GM12878 (cell line): ENCODE measurements around the gene CLRN3. TPM values are rescaled to one million over a fixed set of nuclear protein-coding genes. Genes with fewer than 3 reads are reported as not detected.

Experiments
- ATAC-seq: fragments of 200-7000 bp; cut with Tn5 transposase; 3 replicates; pipeline ENCODE4 v1.9.1; 2020; ENCODE audit warnings: mild to moderate bottlenecking, moderate library complexity
- BruUV-seq: library from RNA; stranded (reverse); fragments of 400-500 nt; replicated peaks from 2 replicates; lab custom pipeline; 2021; lab: Mats Ljungman, UMichigan
- CTCF ChIA-PET: fragments of 300-600 bp; sonication (Branson Sonifier 250); formaldehyde crosslinking; extraction: SDS; loops from one replicate; lab custom pipeline; 2021; ENCODE audit warnings: inconsistent platforms; lab: Yijun Ruan, JAX
- POLR2A ChIA-PET: fragments of 350-600 bp; formaldehyde crosslinking; extraction: SDS; loops from one replicate; lab custom pipeline; 2021; ENCODE audit warnings: inconsistent platforms; lab: Charles Lee
- RAD21 ChIA-PET: fragments of 300-600 bp; sonication (Branson Sonifier 250); formaldehyde crosslinking; loops from one replicate; lab custom pipeline; 2023; ENCODE audit warnings: antibody characterized with exemption; ENCODE audit not compliant: unreplicated experiment; lab: Charles Lee
- SMC1A ChIA-PET: fragments of 300-600 bp; sonication (Branson Sonifier 250); formaldehyde crosslinking; loops from one replicate; lab custom pipeline; 2023; ENCODE audit not compliant: unreplicated experiment, uncharacterized antibody; lab: Charles Lee
- DNase-seq: peaks from one replicate; pipeline ENCODE4 v3.0.0-alpha.2; 2011; ENCODE audit warnings: low read depth, low spot score
- FAIRE-seq: peaks from 3 replicates; lab custom pipeline; 2011; peaks lifted over from hg19 to GRCh38; lab: Jason Lieb, UNC
- H2AFZ ChIP-seq: 2 replicates; pipeline ENCODE4 v1.6.0; 2011; ENCODE audit warnings: low read depth, low read length, control low read depth; ENCODE audit not compliant: control insufficient read depth
- H3K27ac ChIP-seq: 2 replicates; pipeline ENCODE4 v1.5.1; 2011; ENCODE audit warnings: control low read depth; ENCODE audit not compliant: control insufficient read depth, insufficient read depth
- H3K27me3 ChIP-seq, 2 experiments: replicated peaks in 1 of 2; 2 replicates each; pipeline versions ENCODE4 v1.6.0 to v1.6.1; 2011; ENCODE audit warnings: low read length in 1 of 2; ENCODE audit not compliant: control insufficient read depth in 2 of 2, insufficient read depth in 2 of 2
- H3K36me3 ChIP-seq, 2 experiments: 2 replicates each; pipeline ENCODE4 v1.5.1; 2011; ENCODE audit warnings: low read length in 1 of 2; ENCODE audit not compliant: control insufficient read depth in 2 of 2, insufficient read depth in 2 of 2
- H3K4me1 ChIP-seq: 2 replicates; pipeline ENCODE4 v1.6.1; 2011; ENCODE audit warnings: mild to moderate bottlenecking, low read length, moderate library complexity, mixed read lengths; ENCODE audit not compliant: control insufficient read depth, insufficient read depth
- H3K4me2 ChIP-seq: 2 replicates; pipeline ENCODE4 v1.6.0; 2011; ENCODE audit warnings: control low read depth; ENCODE audit not compliant: control insufficient read depth, insufficient read depth
- H3K4me3 ChIP-seq: fragments of 200-600 bp; sonication (generic); 2 replicates; pipeline ENCODE4 v1.5.1; 2016
- H3K79me2 ChIP-seq: 2 replicates; pipeline ENCODE4 v1.6.0; 2011; ENCODE audit warnings: low read length; ENCODE audit not compliant: control insufficient read depth, insufficient read depth
- H3K9ac ChIP-seq: 2 replicates; pipeline ENCODE4 v1.8.0; 2011; ENCODE audit warnings: low read length, control low read depth, mixed read lengths; ENCODE audit not compliant: control insufficient read depth, insufficient read depth
- H3K9me3 ChIP-seq: replicated peaks from 3 replicates; pipeline ENCODE4 v1.5.1; 2011; ENCODE audit warnings: mild to moderate bottlenecking, low read length; ENCODE audit not compliant: control insufficient read depth, insufficient read depth
- H4K20me1 ChIP-seq: 2 replicates; pipeline ENCODE4 v1.6.0; 2011; ENCODE audit not compliant: control insufficient read depth, insufficient read depth
- BCL11A ChIP-seq: IDR thresholded peaks from 2 replicates; pipeline ENCODE4 v1.6.1; 2011; ENCODE audit warnings: low read depth, low read length
- CBX5 ChIP-seq: sonication (generic); IDR thresholded peaks from 2 replicates; pipeline ENCODE4 v1.6.1; 2016; ENCODE audit warnings: low read depth, moderate library complexity, mild to moderate bottlenecking, inconsistent platforms
- CHD2 ChIP-seq: IDR thresholded peaks from 2 replicates; pipeline ENCODE4 v1.6.1; 2011; ENCODE audit warnings: low read depth, low read length, improper control_type of control experiment, borderline replicate concordance
- HDGF ChIP-seq: fragments of 450-650 bp; IDR thresholded peaks from 2 replicates; pipeline ENCODE4 v1.6.1; 2016; ENCODE audit warnings: antibody characterized with exemption
- IKZF2 ChIP-seq, 2 experiments: fragments of 450-650 bp; IDR thresholded peaks; 2 replicates each; pipeline ENCODE4 v1.6.1; 2017; ENCODE audit warnings: mild to moderate bottlenecking in 2 of 2, moderate library complexity in 2 of 2
- KLF5 ChIP-seq: fragments of 450-650 bp; IDR thresholded peaks from 2 replicates; pipeline ENCODE4 v1.6.1; 2014; ENCODE audit warnings: mild to moderate bottlenecking; ENCODE audit not compliant: partially characterized antibody
- NBN ChIP-seq: fragments of 450-650 bp; IDR thresholded peaks from 2 replicates; pipeline ENCODE4 v1.6.1; 2016
- NFIC ChIP-seq: IDR thresholded peaks from 2 replicates; pipeline ENCODE4 v1.6.1; 2012; ENCODE audit warnings: low read depth, mild to moderate bottlenecking, inconsistent platforms, low read length, moderate library complexity
- NRF1 ChIP-seq: conservative IDR thresholded peaks from 2 replicates; pipeline ENCODE4 v1.6.1; 2011; ENCODE audit warnings: mild to moderate bottlenecking, low read depth, low read length, improper control_type of control experiment
- POLR2AphosphoS5 ChIP-seq: IDR thresholded peaks from 2 replicates; pipeline ENCODE4 v1.6.1; 2011; ENCODE audit warnings: mild to moderate bottlenecking, low read length, inconsistent platforms
- RUNX3 ChIP-seq: IDR thresholded peaks from 2 replicates; pipeline ENCODE4 v1.6.1; 2012; ENCODE audit warnings: low read length, inconsistent platforms
- SIX5 ChIP-seq: IDR thresholded peaks from 2 replicates; pipeline ENCODE4 v1.6.1; 2011; ENCODE audit warnings: mild to moderate bottlenecking, low read depth, low read length, moderate library complexity; ENCODE audit not compliant: severe bottlenecking
- SREBF2 ChIP-seq: IDR thresholded peaks from 2 replicates; pipeline ENCODE4 v1.6.1; 2012; ENCODE audit warnings: mild to moderate bottlenecking, low read length
- WGBS: methylation state at CpG from one replicate; pipeline ENCODE4 v1.1.6; 2016; ENCODE audit warnings: low lambda C conversion rate; ENCODE audit not compliant: insufficient replicate concordance, insufficient coverage; ENCODE audit errors: missing lambda C conversion rate; 5-methylcytosine and 5-hydroxymethylcytosine counted together
- in situ Hi-C: fragments of 300-500 bp; cut with MboI; formaldehyde crosslinking; loops from 9 replicates; pipeline ENCODE4 v1.14.3; 2018; ENCODE audit warnings: mixed read lengths
- intact Hi-C: fragments of 100-400 bp; cut with micrococcal nuclease; formaldehyde crosslinking; loops from one replicate; pipeline ENCODE4 v1.14.2; 2022; ENCODE audit not compliant: unreplicated experiment
- polyA plus RNA-seq, 11 experiments: library from polyadenylated mRNA; depleted of rRNA in 4 of 11; unstranded in 6 of 11; stranded (reverse) in 5 of 11; fragments of >200 nt; fragmentation: Nextera tagmentation in 4 of 11; fragmentation: Illumina TruSeq in 1 of 11; extraction: Ambion mirVana in 4 of 11; extraction: Trizol in 1 of 11; gene quantifications; 1 replicate in 1 of 11; 2 replicates in 10 of 11; pipeline versions ENCODE4 v1.2.1 to v1.2.3, GENCODE V29; 2011 to 2016; ENCODE audit warnings: inconsistent platforms in 2 of 11, missing spikeins in 2 of 11, low read depth in 1 of 11
- total RNA-seq, 4 experiments: library from RNA; depleted of rRNA in 3 of 4; stranded (reverse); fragments of >200 nt in 3 of 4; fragmentation: Illumina TruSeq in 1 of 4; extraction: Trizol in 1 of 4; gene quantifications; 2 replicates each; pipeline versions ENCODE4 v1.2.1 to v1.2.3, GENCODE V29; 2013 to 2021
- TF ChIP-seq, protein P1 (sequence below): fragments of 450-650 bp; IDR thresholded peaks from 2 replicates; pipeline ENCODE4 v1.6.1; 2014; ENCODE audit warnings: mild to moderate bottlenecking
- TF ChIP-seq, protein P2 (sequence below): fragments of 450-650 bp; IDR thresholded peaks from 2 replicates; pipeline ENCODE4 v1.6.1; 2017; ENCODE audit warnings: mild to moderate bottlenecking, moderate library complexity

CLRN3 gene
- total and polyA plus RNA-seq, 10 of the 15 experiments (the other 5 are each of a cell fraction or from before 2014, with no cell fraction given), result not detected

DNA sequence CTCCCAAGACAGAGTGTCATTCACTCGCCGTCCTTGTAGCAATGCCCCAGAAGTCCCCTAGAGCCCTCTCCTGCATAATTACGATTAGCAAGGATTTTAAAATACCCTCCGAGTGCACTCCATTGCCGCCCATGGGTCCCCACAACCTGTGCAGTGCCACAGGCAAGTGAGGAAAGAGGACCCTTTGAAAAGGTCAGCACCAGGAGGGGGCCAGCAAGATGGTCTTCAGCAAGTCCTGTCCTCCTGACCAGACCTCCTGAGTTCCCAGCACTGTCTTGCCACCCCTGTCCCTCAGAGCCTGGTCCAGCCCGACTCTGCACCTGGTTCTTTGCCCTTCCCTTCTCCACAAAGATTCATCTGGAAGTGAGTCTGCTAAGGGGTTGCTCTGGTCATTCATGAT, 32.1 kb downstream of the CLRN3 start:
- ATAC-seq (no peak), FAIRE-seq (no peak), DNase-seq (no peak)
- ChIA-PET CTCF (no interaction called here), SMC1A (no interaction called here), POLR2A (no interaction called here), RAD21 (no interaction called here)
- no peaks in the 10 kb centered on the region for H3K79me2 ChIP-seq
- intact Hi-C loops (no loop called here), in situ Hi-C loops (no loop called here)
- H4K20me1 ChIP-seq, result no peaks in the 10 kb centered on the region
- 44% methylated on average over 6 of the region's 6 CpGs for WGBS
- H3K27ac ChIP-seq, result no peak overlapping the region
- BruUV-seq, result no TSS peak
- H3K4me3 ChIP-seq, result no peak overlapping the region
- H3K4me1 ChIP-seq, result no peaks in the 10 kb centered on the region
- no peaks in the 10 kb centered on the region; the same call in 2 of the 3 replicates for H3K9me3 ChIP-seq
- H2AFZ ChIP-seq, result no peak overlapping the region
- H3K9ac ChIP-seq, result no peak overlapping the region
- no peaks in the 10 kb centered on the region for H3K36me3 ChIP-seq
- TF ChIP-seq SREBF2 (no peak), CHD2 (no peak), NBN (no peak), CBX5 (no peak), SIX5 (no peak), HDGF (no peak), NRF1 (no peak), BCL11A (no peak), IKZF2 (IDR thresholded peaks at IDR 0.05) (no peak), KLF5 (no peak)
- no peaks in the 10 kb centered on the region for H3K27me3 ChIP-seq
- H3K4me2 ChIP-seq, result no peak overlapping the region

DNA sequence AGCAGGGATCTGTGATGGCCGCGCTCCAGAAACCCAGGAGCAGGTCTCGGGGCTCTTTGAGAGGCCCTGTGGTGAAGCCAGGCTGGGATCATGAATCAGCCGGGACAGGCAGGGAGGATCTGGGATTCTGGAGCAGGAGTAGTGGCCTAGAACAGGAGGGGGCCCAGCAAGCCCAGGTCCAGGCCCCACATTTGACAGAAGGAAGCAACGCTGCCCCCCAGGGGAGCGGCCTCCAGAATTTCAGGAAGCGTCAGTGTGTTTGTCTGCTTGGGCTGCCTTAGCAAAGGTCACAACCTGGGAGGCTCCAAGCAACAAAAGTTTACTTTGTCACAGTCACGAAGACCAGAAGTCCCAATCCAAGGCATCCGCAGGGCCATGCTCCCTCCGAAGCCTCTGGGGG, 36.8 kb downstream of the CLRN3 start:
- ChIA-PET RAD21 (interaction anchor here (1.1 kb wide), 1 partner anchor 213 kb away, joined by 3 read pairs; no protein-coding TSS in a partner anchor), POLR2A (no interaction called here), SMC1A (interaction anchor here (3.0 kb wide), 1 partner anchor 141 kb away, joined by 31 read pairs; no protein-coding TSS in a partner anchor), CTCF (no interaction called here)
- intact Hi-C loops, result loop anchor here (2.0 kb wide), 3 partner anchors 155 to 1873 kb away; no protein-coding TSS in a partner anchor
- H3K4me1 ChIP-seq, result peaks cover 14% of the 10 kb centered on the region
- TF ChIP-seq RUNX3, result no peak
- no peak for TF ChIP-seq NFIC
- TF ChIP-seq, protein P1, sequence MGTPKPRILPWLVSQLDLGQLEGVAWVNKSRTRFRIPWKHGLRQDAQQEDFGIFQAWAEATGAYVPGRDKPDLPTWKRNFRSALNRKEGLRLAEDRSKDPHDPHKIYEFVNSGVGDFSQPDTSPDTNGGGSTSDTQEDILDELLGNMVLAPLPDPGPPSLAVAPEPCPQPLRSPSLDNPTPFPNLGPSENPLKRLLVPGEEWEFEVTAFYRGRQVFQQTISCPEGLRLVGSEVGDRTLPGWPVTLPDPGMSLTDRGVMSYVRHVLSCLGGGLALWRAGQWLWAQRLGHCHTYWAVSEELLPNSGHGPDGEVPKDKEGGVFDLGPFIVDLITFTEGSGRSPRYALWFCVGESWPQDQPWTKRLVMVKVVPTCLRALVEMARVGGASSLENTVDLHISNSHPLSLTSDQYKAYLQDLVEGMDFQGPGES, result no peak
- TF ChIP-seq, protein P2, sequence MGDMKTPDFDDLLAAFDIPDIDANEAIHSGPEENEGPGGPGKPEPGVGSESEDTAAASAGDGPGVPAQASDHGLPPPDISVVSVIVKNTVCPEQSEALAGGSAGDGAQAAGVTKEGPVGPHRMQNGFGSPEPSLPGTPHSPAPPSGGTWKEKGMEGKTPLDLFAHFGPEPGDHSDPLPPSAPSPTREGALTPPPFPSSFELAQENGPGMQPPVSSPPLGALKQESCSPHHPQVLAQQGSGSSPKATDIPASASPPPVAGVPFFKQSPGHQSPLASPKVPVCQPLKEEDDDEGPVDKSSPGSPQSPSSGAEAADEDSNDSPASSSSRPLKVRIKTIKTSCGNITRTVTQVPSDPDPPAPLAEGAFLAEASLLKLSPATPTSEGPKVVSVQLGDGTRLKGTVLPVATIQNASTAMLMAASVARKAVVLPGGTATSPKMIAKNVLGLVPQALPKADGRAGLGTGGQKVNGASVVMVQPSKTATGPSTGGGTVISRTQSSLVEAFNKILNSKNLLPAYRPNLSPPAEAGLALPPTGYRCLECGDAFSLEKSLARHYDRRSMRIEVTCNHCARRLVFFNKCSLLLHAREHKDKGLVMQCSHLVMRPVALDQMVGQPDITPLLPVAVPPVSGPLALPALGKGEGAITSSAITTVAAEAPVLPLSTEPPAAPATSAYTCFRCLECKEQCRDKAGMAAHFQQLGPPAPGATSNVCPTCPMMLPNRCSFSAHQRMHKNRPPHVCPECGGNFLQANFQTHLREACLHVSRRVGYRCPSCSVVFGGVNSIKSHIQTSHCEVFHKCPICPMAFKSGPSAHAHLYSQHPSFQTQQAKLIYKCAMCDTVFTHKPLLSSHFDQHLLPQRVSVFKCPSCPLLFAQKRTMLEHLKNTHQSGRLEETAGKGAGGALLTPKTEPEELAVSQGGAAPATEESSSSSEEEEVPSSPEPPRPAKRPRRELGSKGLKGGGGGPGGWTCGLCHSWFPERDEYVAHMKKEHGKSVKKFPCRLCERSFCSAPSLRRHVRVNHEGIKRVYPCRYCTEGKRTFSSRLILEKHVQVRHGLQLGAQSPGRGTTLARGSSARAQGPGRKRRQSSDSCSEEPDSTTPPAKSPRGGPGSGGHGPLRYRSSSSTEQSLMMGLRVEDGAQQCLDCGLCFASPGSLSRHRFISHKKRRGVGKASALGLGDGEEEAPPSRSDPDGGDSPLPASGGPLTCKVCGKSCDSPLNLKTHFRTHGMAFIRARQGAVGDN, result no peak
- TF ChIP-seq POLR2AphosphoS5, result no peak
- no peaks in the 10 kb centered on the region for H3K36me3 ChIP-seq
- FAIRE-seq (no peak), ATAC-seq (no peak), DNase-seq (no peak)
- no peak overlapping the region for H2AFZ ChIP-seq
- WGBS, result 69% methylated on average over 10 of the region's 10 CpGs
- no peak overlapping the region for H3K4me3 ChIP-seq
- no peak overlapping the region for H3K4me2 ChIP-seq
- no TSS peak for BruUV-seq
- no peak overlapping the region for H3K27ac ChIP-seq
- in situ Hi-C loops, result loop anchor here (5.0 to 10.0 kb wide), 2 partner anchors 141 to 1879 kb away; no protein-coding TSS in a partner anchor
- no peaks in the 10 kb centered on the region for H3K79me2 ChIP-seq
- H4K20me1 ChIP-seq, result no peaks in the 10 kb centered on the region
- no peaks in the 10 kb centered on the region; the same call in 2 of the 3 replicates for H3K9me3 ChIP-seq
- no peaks in the 10 kb centered on the region for H3K27me3 ChIP-seq
- no peak overlapping the region for H3K9ac ChIP-seq
